ENCODE measurements around the gene GRIA4.

DNA sequence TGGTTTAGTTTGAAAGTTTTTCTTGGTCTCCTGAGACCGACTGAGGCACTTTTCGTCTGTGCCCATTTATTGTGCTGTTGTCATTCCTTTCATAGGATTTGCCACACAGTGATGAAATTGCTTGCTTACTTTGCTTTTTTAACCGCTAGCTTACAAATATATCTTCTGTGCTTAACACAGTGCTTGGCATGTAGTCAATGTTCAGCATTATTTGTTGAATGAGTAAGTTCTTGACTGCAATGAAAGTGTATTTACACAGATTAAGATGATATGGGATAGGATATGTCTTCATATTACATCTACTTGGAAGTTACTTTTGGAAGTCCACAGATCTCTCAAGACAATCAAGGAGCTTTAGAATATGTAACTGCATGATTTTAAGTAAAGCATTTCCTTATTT, 91.2 kb downstream of the GRIA4 start:
- TF ChIP-seq, protein P1, sequence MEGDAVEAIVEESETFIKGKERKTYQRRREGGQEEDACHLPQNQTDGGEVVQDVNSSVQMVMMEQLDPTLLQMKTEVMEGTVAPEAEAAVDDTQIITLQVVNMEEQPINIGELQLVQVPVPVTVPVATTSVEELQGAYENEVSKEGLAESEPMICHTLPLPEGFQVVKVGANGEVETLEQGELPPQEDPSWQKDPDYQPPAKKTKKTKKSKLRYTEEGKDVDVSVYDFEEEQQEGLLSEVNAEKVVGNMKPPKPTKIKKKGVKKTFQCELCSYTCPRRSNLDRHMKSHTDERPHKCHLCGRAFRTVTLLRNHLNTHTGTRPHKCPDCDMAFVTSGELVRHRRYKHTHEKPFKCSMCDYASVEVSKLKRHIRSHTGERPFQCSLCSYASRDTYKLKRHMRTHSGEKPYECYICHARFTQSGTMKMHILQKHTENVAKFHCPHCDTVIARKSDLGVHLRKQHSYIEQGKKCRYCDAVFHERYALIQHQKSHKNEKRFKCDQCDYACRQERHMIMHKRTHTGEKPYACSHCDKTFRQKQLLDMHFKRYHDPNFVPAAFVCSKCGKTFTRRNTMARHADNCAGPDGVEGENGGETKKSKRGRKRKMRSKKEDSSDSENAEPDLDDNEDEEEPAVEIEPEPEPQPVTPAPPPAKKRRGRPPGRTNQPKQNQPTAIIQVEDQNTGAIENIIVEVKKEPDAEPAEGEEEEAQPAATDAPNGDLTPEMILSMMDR (IDR thresholded peaks at IDR 0.05): no peak
- TF ChIP-seq POLR2A (IDR thresholded peaks at IDR 0.05): no peak
- TF ChIP-seq EP300 (IDR thresholded peaks at IDR 0.05): no peak
- TF ChIP-seq POLR2AphosphoS5 (IDR thresholded peaks at IDR 0.05): no peak

All from upper lobe of left lung (tissue), 4 donors.